Measurements from ENCODE around the gene PLXNA2.

Gene PLXNA2

GRCh38 chr1:208182880-208183645 lies 61.1 kb downstream of the PLXNA2 start:
- Histone ChIP-seq H3K27ac (ENCODE audit: low read length) (no peak overlapping the region), H3K4me1 (ENCODE audit: control insufficient read depth in 1 of 2, insufficient read depth in 2 of 2, low read length in 2 of 2) (peaks cover 32 to 75% of the 10 kb centered on the region in 2 donors), H3K27me3 (ENCODE audit: low read depth, low read length) (no peaks in the 10 kb centered on the region)

DNA sequence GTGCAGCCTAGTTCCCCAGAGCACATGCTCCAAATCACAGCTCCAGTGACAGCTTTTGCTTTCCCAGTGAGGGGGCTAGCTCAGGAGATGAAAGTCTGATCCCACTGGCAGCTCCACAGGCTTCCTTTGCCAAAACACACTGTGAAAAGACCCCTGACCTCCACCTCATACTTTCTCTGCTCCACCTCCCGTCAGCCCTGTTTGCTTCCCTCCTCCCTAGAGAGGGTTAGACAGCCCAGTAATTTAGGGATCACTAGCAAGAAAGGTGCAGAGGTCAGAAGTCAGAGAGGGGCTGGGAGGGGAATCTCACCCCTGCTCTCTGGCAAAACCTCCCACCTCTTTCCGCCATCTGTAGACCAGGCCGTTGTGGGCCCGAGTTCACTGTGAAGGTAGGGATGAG lies 62.8 kb downstream of the PLXNA2 start:
- no peaks in the 10 kb centered on the region for H3K9me3 ChIP-seq (ENCODE audit: control insufficient read depth in 1 of 2, low read length in 2 of 2)
- no peaks in the 10 kb centered on the region for H3K27me3 ChIP-seq (ENCODE audit: low read depth, low read length)
- peak overlapping the region; percentile 10 for H3K27ac ChIP-seq (ENCODE audit: low read length)
- no peaks in the 10 kb centered on the region for H3K36me3 ChIP-seq (ENCODE audit: control insufficient read depth in 1 of 2, insufficient read depth in 2 of 2, low read length in 2 of 2)
- H3K4me3 ChIP-seq (ENCODE audit: low read depth in 1 of 2, low read length in 2 of 2), result no peak overlapping the region
- H3K4me1 ChIP-seq (ENCODE audit: control insufficient read depth in 1 of 2, insufficient read depth in 2 of 2, low read length in 2 of 2), result peaks cover 38 to 81% of the 10 kb centered on the region in 2 donors

More at GRCh38 chr1:208182880-208183645, 61.1 kb downstream of the PLXNA2 start:
- Histone ChIP-seq H3K9me3 (ENCODE audit: control insufficient read depth in 1 of 2, low read length in 2 of 2) (no peaks in the 10 kb centered on the region), H3K36me3 (ENCODE audit: control insufficient read depth in 1 of 2, insufficient read depth in 2 of 2, low read length in 2 of 2) (no peaks in the 10 kb centered on the region), H3K4me3 (ENCODE audit: low read depth in 1 of 2, low read length in 2 of 2) (no peak overlapping the region)

DNA sequence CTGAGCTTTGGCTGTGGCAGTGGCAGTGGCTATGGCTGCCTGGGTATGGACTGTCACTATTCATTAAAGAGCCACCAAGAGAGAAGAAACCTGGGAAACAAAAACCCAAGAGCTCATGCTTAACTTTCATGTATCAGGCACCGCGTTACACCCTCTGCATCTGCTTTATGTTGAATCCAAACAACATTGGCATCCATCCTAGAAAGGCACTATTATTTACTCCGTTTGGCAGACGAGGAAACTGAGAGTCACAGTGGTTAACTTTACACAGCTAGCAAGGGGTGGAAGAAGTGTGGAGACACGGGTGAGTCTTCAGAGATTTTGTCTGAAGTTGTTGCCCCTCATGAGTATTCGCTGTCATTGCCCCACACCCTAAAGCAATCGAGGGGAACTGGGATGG lies 63.8 kb downstream of the PLXNA2 start:
- peaks cover 39 to 74% of the 10 kb centered on the region in 2 donors for H3K4me1 ChIP-seq (ENCODE audit: control insufficient read depth in 1 of 2, insufficient read depth in 2 of 2, low read length in 2 of 2)
- no peak overlapping the region for H3K27ac ChIP-seq (ENCODE audit: low read length)

DNA sequence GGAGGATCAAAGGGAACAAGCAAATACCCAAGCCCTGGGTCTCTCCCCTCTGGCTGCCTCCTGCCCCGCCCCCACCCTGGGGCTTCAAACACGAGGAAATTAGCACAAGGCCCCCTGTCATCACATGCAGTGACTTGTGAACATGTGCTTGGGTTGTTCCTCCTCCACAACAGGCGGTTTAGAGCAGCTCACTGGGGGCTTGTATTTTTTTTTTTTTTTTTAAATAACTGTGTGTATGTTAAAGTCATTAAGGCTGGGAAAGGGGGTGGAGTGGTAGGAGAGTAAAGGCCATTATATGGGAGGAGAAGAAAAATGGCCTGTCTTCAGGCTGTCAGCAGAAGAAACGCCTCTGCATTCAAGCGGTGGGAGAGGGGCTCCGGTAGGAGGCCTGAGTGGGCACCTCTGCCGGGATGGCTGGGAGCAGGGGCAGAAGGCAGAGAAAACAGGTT lies 64.2 kb downstream of the PLXNA2 start:
- Histone ChIP-seq H3K27me3 (ENCODE audit: low read depth, low read length) (no peaks in the 10 kb centered on the region), H3K4me3 (ENCODE audit: low read depth in 1 of 2, low read length in 2 of 2) (no peak overlapping the region), H3K4me1 (ENCODE audit: control insufficient read depth in 1 of 2, insufficient read depth in 2 of 2, low read length in 2 of 2) (peaks cover 42 to 69% of the 10 kb centered on the region in 2 donors), H3K9me3 (ENCODE audit: control insufficient read depth in 1 of 2, low read length in 2 of 2) (no peaks in the 10 kb centered on the region), H3K27ac (ENCODE audit: low read length) (no peak overlapping the region), H3K36me3 (ENCODE audit: control insufficient read depth in 1 of 2, insufficient read depth in 2 of 2, low read length in 2 of 2) (no peaks in the 10 kb centered on the region)

More for the DNA sequence above, 63.8 kb downstream of the PLXNA2 start:
- H3K36me3 ChIP-seq (ENCODE audit: control insufficient read depth in 1 of 2, insufficient read depth in 2 of 2, low read length in 2 of 2), result no peaks in the 10 kb centered on the region
- no peaks in the 10 kb centered on the region for H3K27me3 ChIP-seq (ENCODE audit: low read depth, low read length)
- no peak overlapping the region for H3K4me3 ChIP-seq (ENCODE audit: low read depth in 1 of 2, low read length in 2 of 2)
- no peaks in the 10 kb centered on the region for H3K9me3 ChIP-seq (ENCODE audit: control insufficient read depth in 1 of 2, low read length in 2 of 2)

DNA sequence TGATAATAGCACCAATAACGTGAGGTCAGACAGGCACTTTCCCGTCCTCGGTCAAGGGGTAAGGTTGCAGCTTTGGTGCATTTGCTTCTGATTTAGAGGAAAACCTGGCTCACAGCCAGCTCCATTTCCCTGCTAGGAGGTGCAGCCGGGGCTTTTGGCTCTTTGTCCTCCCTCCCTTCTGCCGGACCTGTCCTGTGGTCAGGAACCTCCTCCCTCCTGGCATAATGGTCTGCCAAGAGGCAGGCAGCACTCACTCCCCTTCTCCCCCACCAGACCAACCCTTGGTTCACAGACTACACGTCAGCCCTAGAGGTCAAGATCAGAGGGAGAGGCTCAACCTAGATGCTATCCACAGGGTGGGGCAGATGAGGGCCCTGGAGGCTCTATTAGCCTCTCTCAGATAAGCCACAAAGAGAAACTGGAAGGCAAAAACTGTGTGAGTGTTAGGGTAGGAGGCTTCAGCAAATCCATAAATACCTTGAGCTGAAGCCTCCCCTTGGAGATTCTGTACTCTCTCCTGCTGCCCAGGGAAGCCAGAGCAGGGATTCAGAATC lies 64.8 kb downstream of the PLXNA2 start:
- Histone ChIP-seq H3K4me3 (ENCODE audit: low read depth in 1 of 2, low read length in 2 of 2) (no peak overlapping the region), H3K36me3 (ENCODE audit: control insufficient read depth in 1 of 2, insufficient read depth in 2 of 2, low read length in 2 of 2) (no peaks in the 10 kb centered on the region), H3K27me3 (ENCODE audit: low read depth, low read length) (no peaks in the 10 kb centered on the region), H3K9me3 (ENCODE audit: control insufficient read depth in 1 of 2, low read length in 2 of 2) (no peaks in the 10 kb centered on the region), H3K4me1 (ENCODE audit: control insufficient read depth in 1 of 2, insufficient read depth in 2 of 2, low read length in 2 of 2) (peaks cover 36 to 63% of the 10 kb centered on the region in 2 donors), H3K27ac (ENCODE audit: low read length) (no peak overlapping the region)

- peaks cover 31 to 59% of the 10 kb centered on the region in 2 donors for H3K4me1 ChIP-seq (ENCODE audit: control insufficient read depth in 1 of 2, insufficient read depth in 2 of 2, low read length in 2 of 2)
- no peak overlapping the region for H3K4me3 ChIP-seq (ENCODE audit: low read depth in 1 of 2, low read length in 2 of 2)
These were observed 66.1 kb downstream of the PLXNA2 start for GRCh38 chr1:208178091-208178529.

GRCh38 chr1:208177656-208178055 lies 66.5 kb downstream of the PLXNA2 start:
- Histone ChIP-seq H3K27ac (ENCODE audit: low read length) (peak overlapping the region; percentile 25), H3K27me3 (ENCODE audit: low read depth, low read length) (no peaks in the 10 kb centered on the region), H3K4me3 (ENCODE audit: low read depth in 1 of 2, low read length in 2 of 2) (no peak overlapping the region), H3K36me3 (ENCODE audit: control insufficient read depth in 1 of 2, insufficient read depth in 2 of 2, low read length in 2 of 2) (no peaks in the 10 kb centered on the region), H3K9me3 (ENCODE audit: control insufficient read depth in 1 of 2, low read length in 2 of 2) (no peaks in the 10 kb centered on the region), H3K4me1 (ENCODE audit: control insufficient read depth in 1 of 2, insufficient read depth in 2 of 2, low read length in 2 of 2) (peaks cover 32 to 58% of the 10 kb centered on the region in 2 donors)

More at GRCh38 chr1:208178091-208178529, 66.1 kb downstream of the PLXNA2 start:
- Histone ChIP-seq H3K36me3 (ENCODE audit: control insufficient read depth in 1 of 2, insufficient read depth in 2 of 2, low read length in 2 of 2) (no peaks in the 10 kb centered on the region), H3K9me3 (ENCODE audit: control insufficient read depth in 1 of 2, low read length in 2 of 2) (no peaks in the 10 kb centered on the region), H3K27ac (ENCODE audit: low read length) (peak overlapping the region; percentile 25), H3K27me3 (ENCODE audit: low read depth, low read length) (no peaks in the 10 kb centered on the region)

- no peaks in the 10 kb centered on the region for H3K9me3 ChIP-seq (ENCODE audit: control insufficient read depth in 1 of 2, low read length in 2 of 2)
- H3K36me3 ChIP-seq (ENCODE audit: control insufficient read depth in 1 of 2, insufficient read depth in 2 of 2, low read length in 2 of 2), result no peaks in the 10 kb centered on the region
- H3K4me1 ChIP-seq (ENCODE audit: control insufficient read depth in 1 of 2, insufficient read depth in 2 of 2, low read length in 2 of 2), result peaks cover 41 to 57% of the 10 kb centered on the region in 2 donors
- no peaks in the 10 kb centered on the region for H3K27me3 ChIP-seq (ENCODE audit: low read depth, low read length)
- no peak overlapping the region for H3K4me3 ChIP-seq (ENCODE audit: low read depth in 1 of 2, low read length in 2 of 2)
- H3K27ac ChIP-seq (ENCODE audit: low read length), result no peak overlapping the region
These were observed 67.5 kb downstream of the PLXNA2 start for GRCh38 chr1:208176649-208177048.

DNA sequence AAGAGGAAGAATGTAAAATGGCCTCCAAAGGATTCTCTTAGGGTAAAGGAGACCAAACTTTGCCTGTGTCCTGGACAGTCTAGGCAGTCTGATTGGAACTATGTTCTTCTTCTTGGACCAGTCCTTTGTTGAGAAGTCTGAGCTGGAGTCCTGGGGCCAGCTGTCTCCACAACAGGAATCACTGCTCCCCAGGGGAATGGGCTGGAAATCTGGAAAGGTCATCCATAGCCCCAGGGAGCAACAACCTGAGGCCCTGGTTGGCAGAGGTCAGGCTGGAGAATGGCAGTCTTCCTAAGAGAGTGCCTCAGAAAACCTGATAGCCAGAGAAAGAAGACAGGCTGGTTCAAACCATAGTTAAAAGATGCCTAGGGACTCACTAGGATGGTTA lies 68.7 kb downstream of the PLXNA2 start:
- Histone ChIP-seq H3K4me3 (ENCODE audit: low read depth in 1 of 2, low read length in 2 of 2) (no peak overlapping the region), H3K27ac (ENCODE audit: low read length) (no peak overlapping the region), H3K9me3 (ENCODE audit: control insufficient read depth in 1 of 2, low read length in 2 of 2) (no peaks in the 10 kb centered on the region), H3K36me3 (ENCODE audit: control insufficient read depth in 1 of 2, insufficient read depth in 2 of 2, low read length in 2 of 2) (no peaks in the 10 kb centered on the region), H3K4me1 (ENCODE audit: control insufficient read depth in 1 of 2, insufficient read depth in 2 of 2, low read length in 2 of 2) (peaks cover 42 to 46% of the 10 kb centered on the region in 2 donors), H3K27me3 (ENCODE audit: low read depth, low read length) (no peaks in the 10 kb centered on the region)

DNA sequence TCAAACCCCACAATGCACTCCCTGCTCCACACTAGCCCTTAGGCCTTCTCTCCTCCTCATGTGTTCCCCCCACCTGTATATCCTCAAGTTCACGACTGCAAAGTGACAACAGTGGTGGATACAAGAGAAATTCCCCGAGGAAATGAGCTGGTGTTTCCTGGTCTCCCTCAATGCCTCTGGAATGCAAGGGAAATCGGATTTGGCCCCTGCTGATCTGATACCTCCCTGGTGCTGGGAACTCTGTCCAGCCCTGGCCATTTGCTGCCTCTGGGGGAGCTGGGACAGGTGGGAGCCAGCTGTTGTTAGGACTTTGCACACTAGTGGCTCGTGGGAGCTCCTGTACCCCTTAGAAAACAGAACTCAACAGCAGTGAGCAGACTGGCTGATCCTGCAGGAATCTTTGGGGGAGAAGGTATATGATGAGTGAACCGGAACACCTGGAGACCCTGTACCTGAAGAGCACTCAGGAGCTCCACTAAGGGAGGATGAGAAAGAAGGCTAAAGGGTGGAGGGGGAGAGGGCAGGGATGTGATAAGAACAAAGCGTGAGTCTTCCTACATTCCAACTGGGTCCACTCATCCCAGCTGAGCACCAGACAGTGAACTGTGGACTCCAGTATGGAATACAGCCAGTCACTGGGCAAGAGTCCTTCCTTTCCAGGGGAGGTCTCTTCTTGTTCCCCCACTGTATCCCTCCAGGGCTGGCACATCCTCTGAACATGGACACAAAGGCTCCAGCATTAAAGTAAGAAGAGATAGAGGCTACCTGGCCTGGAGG lies 69.3 kb downstream of the PLXNA2 start:
- H3K4me3 ChIP-seq (ENCODE audit: low read depth in 1 of 2, low read length in 2 of 2), result no peak overlapping the region
- H3K36me3 ChIP-seq (ENCODE audit: control insufficient read depth in 1 of 2, insufficient read depth in 2 of 2, low read length in 2 of 2), result no peaks in the 10 kb centered on the region
- H3K9me3 ChIP-seq (ENCODE audit: control insufficient read depth in 1 of 2, low read length in 2 of 2), result no peaks in the 10 kb centered on the region
- H3K27me3 ChIP-seq (ENCODE audit: low read depth, low read length), result no peaks in the 10 kb centered on the region
- H3K27ac ChIP-seq (ENCODE audit: low read length), result no peak overlapping the region
- peaks cover 41 to 45% of the 10 kb centered on the region in 2 donors for H3K4me1 ChIP-seq (ENCODE audit: control insufficient read depth in 1 of 2, insufficient read depth in 2 of 2, low read length in 2 of 2)

DNA sequence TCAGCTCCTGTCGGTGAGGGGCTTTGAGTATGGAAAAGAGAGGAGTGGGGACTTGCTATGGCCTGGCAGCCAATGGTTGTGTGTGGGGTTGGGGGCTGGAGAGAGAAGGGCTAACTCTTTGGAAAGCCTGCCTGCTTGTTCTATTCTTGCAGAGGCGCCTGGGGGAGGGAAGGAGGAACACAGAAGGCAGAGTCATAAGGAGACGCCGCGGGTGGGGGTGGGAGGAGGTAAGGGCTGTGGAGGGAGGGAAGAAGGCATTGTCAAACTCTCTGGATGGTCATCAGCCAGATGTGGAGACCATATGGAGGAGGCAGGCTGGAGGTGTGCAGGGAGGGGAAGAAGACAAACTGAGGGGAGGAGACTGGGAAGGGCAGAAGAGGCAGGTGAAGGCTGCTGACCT lies 70.0 kb downstream of the PLXNA2 start:
- H3K4me1 ChIP-seq (ENCODE audit: control insufficient read depth in 1 of 2, insufficient read depth in 2 of 2, low read length in 2 of 2), result peaks cover 35 to 37% of the 10 kb centered on the region in 2 donors
- H3K27ac ChIP-seq (ENCODE audit: low read length), result no peak overlapping the region
- H3K27me3 ChIP-seq (ENCODE audit: low read depth, low read length), result no peaks in the 10 kb centered on the region
- no peaks in the 10 kb centered on the region for H3K9me3 ChIP-seq (ENCODE audit: control insufficient read depth in 1 of 2, low read length in 2 of 2)
- no peak overlapping the region for H3K4me3 ChIP-seq (ENCODE audit: low read depth in 1 of 2, low read length in 2 of 2)
- H3K36me3 ChIP-seq (ENCODE audit: control insufficient read depth in 1 of 2, insufficient read depth in 2 of 2, low read length in 2 of 2), result no peaks in the 10 kb centered on the region
